Activated naive CD8-positive, alpha-beta T cell (primary cell): ENCODE data around the gene TBC1D23.
"Not testable (repeated sequence)": the region's sequence is repeated elsewhere in the genome, so short reads cannot be mapped to it uniquely, and the experiment has no call there.

Experiments used
- H3K27ac Mint-ChIP-seq: one replicate; pipeline ENCODE4 v1.8.0; 2021; ENCODE audit warnings: mixed read lengths
- H3K27me3 Mint-ChIP-seq: one replicate; pipeline ENCODE4 v1.8.0; 2021; ENCODE audit warnings: mixed read lengths
- H3K36me3 Mint-ChIP-seq: one replicate; pipeline ENCODE4 v1.8.0; 2021; ENCODE audit warnings: mixed read lengths
- H3K4me1 Mint-ChIP-seq: one replicate; pipeline ENCODE4 v1.8.0; 2021; ENCODE audit warnings: low read depth, mixed read lengths
- H3K4me3 Mint-ChIP-seq: one replicate; pipeline ENCODE4 v1.8.0; 2021; ENCODE audit warnings: mild to moderate bottlenecking, mixed read lengths
- H3K9me3 Mint-ChIP-seq: one replicate; pipeline ENCODE4 v1.8.0; 2021; ENCODE audit warnings: low read depth, mixed read lengths

Gene TBC1D23

DNA sequence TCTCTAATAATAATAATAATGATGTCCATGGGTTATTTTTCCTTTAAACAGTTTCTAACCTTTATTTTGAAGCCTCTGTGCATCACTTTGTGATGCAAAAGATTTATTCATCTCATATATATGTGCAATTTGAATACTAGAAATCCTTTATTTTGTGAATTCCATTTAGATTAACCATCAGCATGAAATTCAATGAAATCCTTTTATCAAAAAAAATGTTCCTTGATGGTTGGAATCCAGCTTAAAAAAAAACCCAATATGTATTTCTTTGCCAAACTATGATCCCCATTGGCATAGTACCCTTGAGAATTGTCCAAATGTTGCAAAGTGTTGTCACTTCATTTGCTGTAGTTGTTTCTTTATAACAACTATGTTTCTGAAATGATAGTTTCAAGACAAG lies 7.4 kb downstream of the TBC1D23 start:
- no peak overlapping the region for H3K4me3 Mint-ChIP-seq
- peaks cover 59% of the 10 kb centered on the region for H3K4me1 Mint-ChIP-seq
- no peak overlapping the region for H3K27ac Mint-ChIP-seq
- H3K9me3 Mint-ChIP-seq, result no peaks in the 10 kb centered on the region
- H3K27me3 Mint-ChIP-seq, result no peaks in the 10 kb centered on the region
- H3K36me3 Mint-ChIP-seq, result no peaks in the 10 kb centered on the region

DNA sequence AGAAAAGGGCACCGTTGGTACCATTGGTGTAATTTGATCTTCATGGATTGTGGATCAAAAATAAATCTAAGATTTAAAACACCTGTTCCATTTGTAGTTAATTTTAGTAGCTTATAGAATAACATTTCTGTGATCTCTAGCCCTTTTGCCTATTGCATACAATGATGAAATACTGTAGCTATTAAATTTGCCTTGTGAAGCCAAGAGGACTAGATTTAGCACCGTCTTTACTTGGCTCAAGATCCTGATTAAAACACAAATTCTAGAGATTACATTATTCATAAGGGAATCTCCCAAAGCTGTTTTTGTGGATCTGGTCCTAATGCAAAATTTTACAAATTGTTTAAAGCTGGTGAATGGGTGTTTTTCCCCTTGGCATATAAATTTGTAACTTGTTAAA lies 8.2 kb downstream of the TBC1D23 start:
- no peaks in the 10 kb centered on the region for H3K9me3 Mint-ChIP-seq
- peak overlapping the region; percentile 13 for H3K27ac Mint-ChIP-seq
- no peaks in the 10 kb centered on the region for H3K27me3 Mint-ChIP-seq
- no peaks in the 10 kb centered on the region for H3K36me3 Mint-ChIP-seq
- peaks cover 56% of the 10 kb centered on the region for H3K4me1 Mint-ChIP-seq
- no peak overlapping the region for H3K4me3 Mint-ChIP-seq

- Mint-ChIP-seq H3K4me3 (peak overlapping the region; percentile 1), H3K27me3 (no peaks in the 10 kb centered on the region), H3K9me3 (no peaks in the 10 kb centered on the region), H3K36me3 (no peaks in the 10 kb centered on the region), H3K27ac (peak overlapping the region; percentile 18), H3K4me1 (peaks cover 52% of the 10 kb centered on the region)
Observed at GRCh38 chr3:100269410-100270214, 8.8 kb downstream of the TBC1D23 start.

DNA sequence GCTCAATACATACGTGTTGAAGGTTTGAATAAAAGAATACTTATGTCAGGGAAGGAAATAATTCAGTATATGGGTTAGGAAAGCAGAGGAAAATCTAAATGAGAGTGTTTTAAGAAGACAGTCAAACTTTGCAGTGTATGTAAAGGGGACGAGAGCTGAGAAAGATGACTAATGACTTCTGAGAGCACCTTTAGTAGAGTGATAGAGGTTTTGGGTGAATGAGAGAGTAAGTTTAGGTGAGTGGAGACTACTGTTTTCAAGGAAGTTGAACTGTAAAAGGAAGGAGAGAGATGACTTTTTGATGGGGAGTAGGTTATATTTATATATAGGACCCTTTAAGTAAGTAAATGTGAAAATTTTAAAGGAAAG lies 9.4 kb downstream of the TBC1D23 start:
- peak overlapping the region; percentile 18 for H3K27ac Mint-ChIP-seq
- H3K4me3 Mint-ChIP-seq, result peak overlapping the region; percentile 1
- H3K4me1 Mint-ChIP-seq, result peaks cover 50% of the 10 kb centered on the region

DNA sequence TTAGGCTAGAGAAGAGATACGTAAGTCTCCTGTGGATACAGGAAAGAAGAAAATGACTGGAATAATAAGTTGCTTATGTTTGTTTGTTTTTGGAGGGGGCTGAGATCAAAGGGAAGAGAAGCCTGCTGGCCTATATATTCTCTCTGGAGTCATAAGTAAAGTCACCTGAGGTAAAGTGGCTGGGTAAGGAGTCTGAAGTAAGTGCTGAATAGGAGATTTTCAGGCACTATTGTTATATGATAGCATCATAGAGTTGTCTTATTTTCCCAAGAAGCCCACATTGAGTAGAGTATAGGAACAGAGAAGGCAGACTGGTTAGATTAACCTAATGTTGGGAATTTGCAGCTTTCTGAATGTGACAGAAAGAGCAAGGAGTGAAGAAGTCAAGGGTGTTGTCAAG lies 10.7 kb downstream of the TBC1D23 start:
- Mint-ChIP-seq H3K4me1 (peaks cover 54% of the 10 kb centered on the region), H3K27ac (no peak overlapping the region), H3K27me3 (no peaks in the 10 kb centered on the region), H3K4me3 (no peak overlapping the region), H3K9me3 (no peaks in the 10 kb centered on the region), H3K36me3 (peaks cover 2% of the 10 kb centered on the region)

More for the DNA sequence above, 9.4 kb downstream of the TBC1D23 start:
- Mint-ChIP-seq H3K27me3 (no peaks in the 10 kb centered on the region), H3K9me3 (no peaks in the 10 kb centered on the region), H3K36me3 (no peaks in the 10 kb centered on the region)

GRCh38 chr3:100272797-100273611 lies 12.2 kb downstream of the TBC1D23 start:
- H3K9me3 Mint-ChIP-seq, H3K4me3 Mint-ChIP-seq, H3K36me3 Mint-ChIP-seq, H3K27me3 Mint-ChIP-seq, H3K27ac Mint-ChIP-seq: not testable (repeated sequence)
- peaks cover 63% of the 10 kb centered on the region for H3K4me1 Mint-ChIP-seq

- no peaks in the 10 kb centered on the region for H3K27me3 Mint-ChIP-seq
- no peak overlapping the region for H3K4me3 Mint-ChIP-seq
- no peak overlapping the region for H3K27ac Mint-ChIP-seq
- H3K9me3 Mint-ChIP-seq, result no peaks in the 10 kb centered on the region
- H3K4me1 Mint-ChIP-seq, result peaks cover 54% of the 10 kb centered on the region
- H3K36me3 Mint-ChIP-seq, result peaks cover 2% of the 10 kb centered on the region
Observed at GRCh38 chr3:100274361-100274760, 13.6 kb downstream of the TBC1D23 start.

- Mint-ChIP-seq H3K9me3 (no peaks in the 10 kb centered on the region), H3K4me1 (peaks cover 31% of the 10 kb centered on the region), H3K27me3 (no peaks in the 10 kb centered on the region), H3K36me3 (peaks cover 2% of the 10 kb centered on the region), H3K27ac (no peak overlapping the region), H3K4me3 (no peak overlapping the region)
Observed at GRCh38 chr3:100277255-100277800, 16.5 kb downstream of the TBC1D23 start.

GRCh38 chr3:100278910-100279309 lies 18.1 kb downstream of the TBC1D23 start:
- Mint-ChIP-seq H3K36me3 (peaks cover 4% of the 10 kb centered on the region), H3K27ac (no peak overlapping the region), H3K9me3 (no peaks in the 10 kb centered on the region), H3K4me3 (no peak overlapping the region), H3K27me3 (no peaks in the 10 kb centered on the region), H3K4me1 (peaks cover 26% of the 10 kb centered on the region)

- H3K9me3 Mint-ChIP-seq, result no peaks in the 10 kb centered on the region
- H3K4me1 Mint-ChIP-seq, result no peaks in the 10 kb centered on the region
- peaks cover 13% of the 10 kb centered on the region for H3K36me3 Mint-ChIP-seq
- no peak overlapping the region for H3K4me3 Mint-ChIP-seq
- no peak overlapping the region for H3K27ac Mint-ChIP-seq
- H3K27me3 Mint-ChIP-seq, result no peaks in the 10 kb centered on the region
Observed at GRCh38 chr3:100288288-100288894, 27.6 kb downstream of the TBC1D23 start.

DNA sequence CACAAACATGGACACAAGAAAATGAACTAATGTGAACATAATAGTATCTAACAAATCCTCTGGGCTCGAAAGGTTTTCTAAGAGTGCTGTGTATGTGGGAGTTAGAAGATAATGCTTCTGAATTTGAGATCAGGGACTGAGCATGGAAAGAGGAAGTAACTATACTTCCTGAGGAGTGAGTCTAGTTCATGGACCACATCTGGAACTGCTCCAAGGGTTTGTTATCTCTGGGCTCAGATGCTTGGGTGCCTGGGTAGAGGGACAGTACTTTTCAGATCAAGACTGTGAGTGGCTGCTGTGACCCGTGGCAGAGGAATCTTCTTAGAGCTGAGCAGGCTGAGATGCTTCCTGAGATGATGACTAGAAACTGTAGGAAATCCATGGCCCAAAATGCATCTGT lies 28.5 kb downstream of the TBC1D23 start:
- no peaks in the 10 kb centered on the region for H3K4me1 Mint-ChIP-seq
- no peak overlapping the region for H3K27ac Mint-ChIP-seq
- H3K36me3 Mint-ChIP-seq, result peaks cover 11% of the 10 kb centered on the region
- no peaks in the 10 kb centered on the region for H3K27me3 Mint-ChIP-seq
- H3K9me3 Mint-ChIP-seq, result no peaks in the 10 kb centered on the region
- H3K4me3 Mint-ChIP-seq, result no peak overlapping the region

DNA sequence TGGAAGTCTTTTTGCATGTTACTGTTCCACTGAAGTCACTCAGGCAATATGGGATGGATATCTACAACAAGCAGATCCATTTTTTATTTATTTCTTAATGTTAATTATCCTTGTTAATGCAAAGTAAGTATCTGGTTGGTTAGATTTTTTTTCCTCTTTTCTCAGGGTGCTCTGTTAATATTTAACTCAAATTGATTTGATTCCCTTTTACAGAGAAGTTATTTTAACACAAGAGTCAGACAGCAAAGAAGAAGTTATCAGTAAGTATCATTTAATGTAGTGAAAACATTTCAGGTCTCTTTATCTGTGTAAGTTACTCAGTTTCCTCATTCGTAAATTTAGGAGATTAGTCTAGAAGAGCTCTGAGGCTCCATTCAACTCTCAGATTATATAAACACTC lies 34.3 kb downstream of the TBC1D23 start:
- Mint-ChIP-seq H3K4me1 (no peaks in the 10 kb centered on the region), H3K9me3 (no peaks in the 10 kb centered on the region), H3K27me3 (no peaks in the 10 kb centered on the region), H3K36me3 (peaks cover 7% of the 10 kb centered on the region), H3K27ac (no peak overlapping the region), H3K4me3 (no peak overlapping the region)

DNA sequence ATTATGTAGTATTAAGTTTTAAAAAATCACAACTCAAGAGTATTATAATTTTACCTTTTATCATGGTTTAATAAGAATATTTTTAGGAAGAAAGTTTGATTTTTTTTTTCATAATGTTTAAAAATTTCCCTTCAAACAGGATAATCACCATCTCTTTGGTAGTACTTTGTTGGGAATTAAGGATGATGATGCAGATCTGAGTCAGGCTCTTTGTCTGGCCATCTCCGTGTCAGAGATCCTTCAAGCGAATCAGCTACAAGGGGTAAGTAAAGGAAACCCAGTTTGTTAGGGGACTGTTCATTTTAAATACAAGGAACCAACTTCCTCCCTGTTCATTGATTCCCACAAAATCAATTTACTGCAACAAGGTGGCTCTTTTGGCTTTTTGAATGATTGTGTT lies 37.0 kb downstream of the TBC1D23 start:
- H3K27ac Mint-ChIP-seq, result no peak overlapping the region
- H3K4me1 Mint-ChIP-seq, result no peaks in the 10 kb centered on the region
- H3K36me3 Mint-ChIP-seq, result peaks cover 9% of the 10 kb centered on the region
- H3K27me3 Mint-ChIP-seq, result no peaks in the 10 kb centered on the region
- no peaks in the 10 kb centered on the region for H3K9me3 Mint-ChIP-seq
- H3K4me3 Mint-ChIP-seq, result no peak overlapping the region

GRCh38 chr3:100299016-100299415 lies 38.2 kb downstream of the TBC1D23 start:
- Mint-ChIP-seq H3K4me3 (no peak overlapping the region), H3K4me1 (no peaks in the 10 kb centered on the region), H3K36me3 (peaks cover 12% of the 10 kb centered on the region), H3K27ac (no peak overlapping the region), H3K27me3 (no peaks in the 10 kb centered on the region), H3K9me3 (no peaks in the 10 kb centered on the region)

DNA sequence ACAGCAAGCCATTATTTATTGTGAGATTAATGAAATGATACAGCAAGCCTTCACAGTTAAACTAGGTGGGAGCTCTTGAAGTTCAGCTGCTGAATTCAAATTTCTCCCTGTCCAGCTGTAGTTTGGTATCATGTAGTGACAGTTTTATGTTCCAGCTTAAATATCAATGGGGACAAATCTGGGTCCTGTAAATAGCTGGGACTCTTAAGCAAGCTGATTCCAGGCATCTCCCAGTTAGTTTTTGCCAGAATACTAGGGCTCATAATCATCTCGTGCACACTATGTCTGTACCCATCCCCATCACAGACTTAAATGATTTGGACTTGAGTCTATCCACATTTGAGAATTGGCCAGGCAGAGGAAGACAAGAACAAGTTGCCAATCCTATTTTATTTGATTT lies 45.9 kb downstream of the TBC1D23 start:
- Mint-ChIP-seq H3K27me3 (no peaks in the 10 kb centered on the region), H3K36me3 (peaks cover 5% of the 10 kb centered on the region), H3K4me3 (no peak overlapping the region), H3K4me1 (no peaks in the 10 kb centered on the region), H3K9me3 (no peaks in the 10 kb centered on the region), H3K27ac (no peak overlapping the region)
